B cell (primary cell): Measurements from ENCODE around the gene KYNU. TPM values are rescaled to one million over a fixed set of nuclear protein-coding genes. Genes with fewer than 3 reads are reported as not detected.
"Not testable (repeated sequence)": the region's sequence is repeated elsewhere in the genome, so short reads cannot be mapped to it uniquely, and the experiment has no call there.

Experiments
- ATAC-seq: fragments of 200-7000 bp; cut with Tn5 transposase; one replicate; pipeline ENCODE4 v1.10.0; 2021; ENCODE audit warnings: low read depth, mild to moderate bottlenecking, moderate number of reproducible peaks, moderate library complexity
- CTCF ChIA-PET: fragments of 350-600 bp; sonication (Branson Sonifier 250); formaldehyde crosslinking; loops from one replicate; lab custom pipeline; 2021; ENCODE audit warnings: antibody characterized with exemption, inconsistent platforms; lab: Charles Lee
- POLR2A ChIA-PET: fragments of 350-600 bp; sonication (Branson Sonifier 250); formaldehyde crosslinking; loops from one replicate; lab custom pipeline; 2021; ENCODE audit warnings: antibody characterized with exemption; lab: Charles Lee
- DNase-seq: peaks from one replicate; pipeline ENCODE4 v3.0.0; 2013
- H2AFZ ChIP-seq: 2 replicates; pipeline ENCODE4 v1.6.1; 2012; ENCODE audit warnings: mild to moderate bottlenecking, low read depth, low read length; ENCODE audit not compliant: insufficient read depth, poor library complexity, severe bottlenecking
- H3K27ac ChIP-seq, 2 donors: 1 replicate in 1 of 2; 2 replicates in 1 of 2; pipeline ENCODE4 v1.5.1; 2012 to 2013; ENCODE audit warnings: low read length in 2 of 2, mild to moderate bottlenecking in 2 of 2, moderate library complexity in 1 of 2
- H3K27me3 ChIP-seq, 4 experiments: fragments of 200-600 bp in 1 of 4; sonication (generic) in 1 of 4; replicated peaks in 1 of 4; 1 replicate in 2 of 4; 2 replicates in 2 of 4; pipeline versions ENCODE4 v1.6.1 to v1.7.0; 2013 to 2016; ENCODE audit warnings: low read length in 3 of 4, mild to moderate bottlenecking in 2 of 4, mixed read lengths in 1 of 4, moderate library complexity in 1 of 4; ENCODE audit not compliant: insufficient read depth in 4 of 4, control insufficient read depth in 3 of 4; ENCODE audit errors: control extremely low read depth in 1 of 4
- H3K36me3 ChIP-seq, 2 experiments: replicated peaks in 1 of 2; 1 replicate in 1 of 2; 2 replicates in 1 of 2; pipeline versions ENCODE4 v1.6.1 to v1.7.1; 2013; ENCODE audit warnings: low read length in 1 of 2; ENCODE audit not compliant: insufficient read depth in 2 of 2, control insufficient read depth in 1 of 2; ENCODE audit errors: control extremely low read depth in 1 of 2, extremely low read depth in 1 of 2
- H3K4me1 ChIP-seq, 2 donors: fragments of 200-600 bp in 1 of 2; sonication (generic) in 1 of 2; 1 replicate in 1 of 2; 2 replicates in 1 of 2; pipeline versions ENCODE4 v1.5.1 to v1.6.1; 2013 to 2017; ENCODE audit warnings: low read length in 2 of 2; ENCODE audit not compliant: control insufficient read depth in 2 of 2, insufficient read depth in 2 of 2
- H3K4me2 ChIP-seq: replicated peaks from 2 replicates; pipeline ENCODE3; 2012; ENCODE audit warnings: mild to moderate bottlenecking, low read depth, low read length; ENCODE audit not compliant: poor library complexity, severe bottlenecking
- H3K4me3 ChIP-seq, 5 experiments: fragments of 200-600 bp in 1 of 5; sonication (generic) in 1 of 5; 1 replicate in 3 of 5; 2 replicates in 2 of 5; pipeline versions ENCODE4 v1.5.1 to v1.7.0; 2011 to 2016; ENCODE audit warnings: low read length in 4 of 5, mild to moderate bottlenecking in 4 of 5, low read depth in 2 of 5, control low read depth in 1 of 5, moderate library complexity in 1 of 5; ENCODE audit not compliant: insufficient read depth in 1 of 5; ENCODE audit errors: control extremely low read depth in 1 of 5, extremely low read depth in 1 of 5
- H3K79me2 ChIP-seq: fragments of 200-600 bp; sonication (generic); one replicate; pipeline ENCODE4 v1.6.0; 2016; ENCODE audit warnings: low read length; ENCODE audit not compliant: control insufficient read depth, insufficient read depth
- H3K9ac ChIP-seq: fragments of 200-600 bp; sonication (generic); 2 replicates; pipeline ENCODE4 v1.6.1; 2017; ENCODE audit warnings: mild to moderate bottlenecking, low read length, moderate library complexity
- H3K9me3 ChIP-seq, 3 donors: one replicate each; pipeline versions ENCODE4 v1.6.1 to v1.7.1; 2013; ENCODE audit warnings: low read length in 2 of 3; ENCODE audit not compliant: control insufficient read depth in 2 of 3, insufficient read depth in 1 of 3; ENCODE audit errors: control extremely low read depth in 1 of 3
- H4K20me1 ChIP-seq: 2 replicates; pipeline ENCODE4 v1.6.0; 2012; ENCODE audit warnings: mild to moderate bottlenecking, low read length; ENCODE audit not compliant: insufficient read depth, control insufficient read depth, poor library complexity, severe bottlenecking
- H3K27ac Mint-ChIP-seq: one replicate; pipeline ENCODE4 v1.8.0; 2021; ENCODE audit warnings: mixed read lengths
- H3K27me3 Mint-ChIP-seq: one replicate; pipeline ENCODE4 v1.8.0; 2021; ENCODE audit warnings: mixed read lengths
- H3K4me1 Mint-ChIP-seq: one replicate; pipeline ENCODE4 v1.8.0; 2021; ENCODE audit warnings: mixed read lengths
- H3K4me3 Mint-ChIP-seq: one replicate; pipeline ENCODE4 v1.8.0; 2021; ENCODE audit warnings: mixed read lengths
- H3K9me3 Mint-ChIP-seq: one replicate; pipeline ENCODE4 v1.8.0; 2022; ENCODE audit warnings: mixed read lengths; ENCODE audit not compliant: insufficient read depth
- CTCF ChIP-seq: fragments of 200-600 bp; IDR thresholded peaks from one replicate; pipeline ENCODE4 v1.8.0; 2022; ENCODE audit warnings: antibody characterized with exemption, mild to moderate bottlenecking
- EZH2 ChIP-seq: IDR thresholded peaks from 2 replicates; pipeline ENCODE4 v1.6.1; 2012; ENCODE audit warnings: borderline replicate concordance, low read depth, mild to moderate bottlenecking, moderate library complexity, low read length; ENCODE audit not compliant: insufficient read depth, poor library complexity, severe bottlenecking
- WGBS: methylation state at CpG from one replicate; pipeline ENCODE4 v1.1.5; 2013; ENCODE audit warnings: missing lambda C conversion rate; ENCODE audit not compliant: insufficient coverage; 5-methylcytosine and 5-hydroxymethylcytosine counted together
- intact Hi-C: fragments of 100-400 bp; cut with micrococcal nuclease; formaldehyde crosslinking; loops from one replicate; pipeline ENCODE4 v1.10.0; 2022
- polyA plus RNA-seq: library from polyadenylated mRNA; depleted of rRNA; stranded (reverse); fragments of >200 nt; gene quantifications from 2 replicates; pipeline ENCODE4 v1.2.3, GENCODE V29; 2012
- total RNA-seq, 2 donors: library from RNA; stranded (reverse); fragments of 120-200 nt in 1 of 2; gene quantifications; 1 replicate in 1 of 2; 2 replicates in 1 of 2; pipeline versions ENCODE4 v1.2.3 to v1.2.4, GENCODE V29; 2013 to 2022

The KYNU gene
- total and polyA plus RNA-seq, 2 donors (not counting 1 experiment from before 2014, with no cell fraction given), result 14.5 to 46.2 TPM

- peak overlapping the region; percentile 7 to 53 for H3K27ac ChIP-seq
- H3K4me3 ChIP-seq, result no peak overlapping the region
- H3K79me2 ChIP-seq, result peaks cover 87% of the 10 kb centered on the region
- 90% methylated on average over 2 of the region's 3 CpGs for WGBS
- no peak overlapping the region for H2AFZ ChIP-seq
- peaks cover 0 to 25% of the 10 kb centered on the region in 2 experiments for H3K36me3 ChIP-seq
- H3K9me3 Mint-ChIP-seq, result peaks cover 3% of the 10 kb centered on the region
- no peaks in the 10 kb centered on the region for H4K20me1 ChIP-seq
- H3K4me1 Mint-ChIP-seq, result peaks cover 48% of the 10 kb centered on the region
- H3K27me3 ChIP-seq, result no peaks in the 10 kb centered on the region
- H3K4me1 ChIP-seq, result peaks cover 39 to 43% of the 10 kb centered on the region in 2 donors
- peak overlapping the region; percentile 58 for H3K27ac Mint-ChIP-seq
- CTCF ChIA-PET, result interaction anchor here (0.7 to 2.1 kb wide), 6 partner anchors 9 to 288 kb away, joined by 3 to 7 read pairs (median 3); no protein-coding TSS in a partner anchor
- H3K4me2 ChIP-seq, result peak overlapping the region; percentile 73
- DNase-seq, result no peak
- TF ChIP-seq CTCF (no peak), EZH2 (no peak)
- peak overlapping the region; percentile 27 for H3K4me3 Mint-ChIP-seq
- H3K27me3 Mint-ChIP-seq, result no peaks in the 10 kb centered on the region
- H3K9me3 ChIP-seq, result no peaks in the 10 kb centered on the region
- ATAC-seq, result no peak
- POLR2A ChIA-PET, result interaction anchor here (0.6 to 0.7 kb wide), 2 partner anchors 9 to 11 kb away, joined by 3 to 7 read pairs; no protein-coding TSS in a partner anchor
- H3K9ac ChIP-seq, result no peak overlapping the region
- intact Hi-C loops, result no loop called here
These were observed 4.2 kb downstream of the KYNU start for GRCh38 chr2:142881619-142882018.

GRCh38 chr2:142882500-142882899 lies 5.0 kb downstream of the KYNU start:
- Histone ChIP-seq H3K4me1 (peaks cover 31 to 35% of the 10 kb centered on the region in 2 donors), H3K79me2 (peaks cover 89% of the 10 kb centered on the region), H3K36me3 (peaks cover 0 to 33% of the 10 kb centered on the region in 2 experiments)
- peaks cover 39% of the 10 kb centered on the region for H3K4me1 Mint-ChIP-seq
- H3K27ac Mint-ChIP-seq, H3K4me2 ChIP-seq, H3K27me3 Mint-ChIP-seq, H3K9ac ChIP-seq, H4K20me1 ChIP-seq, H3K27me3 ChIP-seq, POLR2A ChIA-PET, H3K9me3 Mint-ChIP-seq, H3K4me3 Mint-ChIP-seq, DNase-seq, H2AFZ ChIP-seq, H3K27ac ChIP-seq, ATAC-seq, H3K9me3 ChIP-seq, intact Hi-C loops, H3K4me3 ChIP-seq: not testable (repeated sequence)
- no CpG with 5 or more reads among the region's 3 CpGs for WGBS
- CTCF ChIA-PET, result interaction anchor here (0.9 to 1.6 kb wide), 3 partner anchors 10 to 34 kb away, joined by 3 to 7 read pairs (median 3); no protein-coding TSS in a partner anchor
